ENCODE measurements around the gene CMTM6. TPM values are rescaled to one million over a fixed set of nuclear protein-coding genes. Genes with fewer than 3 reads are reported as not detected.
"Not testable (repeated sequence)": the region's sequence is repeated elsewhere in the genome, so short reads cannot be mapped to it uniquely, and the experiment has no call there.

The CMTM6 gene
- total RNA-seq, 1 donor from 2014 or later = 53.6 TPM

GRCh38 chr3:32442766-32443165 is 59.9 kb downstream of the CMTM6 start:
- Histone ChIP-seq H4K20me1 (ENCODE audit: insufficient read depth, low read length) (no peaks in the 10 kb centered on the region), H3K9ac (ENCODE audit: low read length) (no peak overlapping the region), H3K4me3 (ENCODE audit: insufficient read depth, low read depth, low read length) (no peak overlapping the region), H3K79me2 (ENCODE audit: insufficient read depth, low read length) (peaks cover 6% of the 10 kb centered on the region), H3K27ac (ENCODE audit: low read depth, low read length) (peak overlapping the region; percentile 15), H3K27me3 (ENCODE audit: insufficient read depth, low read length) (no peaks in the 10 kb centered on the region), H3K4me1 (ENCODE audit: insufficient read depth, low read length) (no peaks in the 10 kb centered on the region), H2AFZ (ENCODE audit: low read depth, low read length) (no peak overlapping the region), H3K9me3 (ENCODE audit: insufficient read depth, low read depth, low read length) (no peaks in the 10 kb centered on the region), H3K4me2 (ENCODE audit: low read length) (no peak overlapping the region), H3K36me3 (ENCODE audit: insufficient read depth, low read length) (no peaks in the 10 kb centered on the region)
- FAIRE-seq (no peak), DNase-seq (ENCODE audit: low read depth) (peak; percentile 41)
- peaks cover 25% of the 10 kb centered on the region for H3K4me1 Mint-ChIP-seq (ENCODE audit: low read depth, unreplicated experiment)
- no peaks in the 10 kb centered on the region for H3K9me3 Mint-ChIP-seq (ENCODE audit: unreplicated experiment)
- H3K4me3 Mint-ChIP-seq (ENCODE audit: unreplicated experiment) = no peak overlapping the region
- peak overlapping the region; percentile 30 for H3K27ac Mint-ChIP-seq (ENCODE audit: unreplicated experiment)
- TF ChIP-seq EZH2 (IDR thresholded peaks at IDR 0.05; ENCODE audit: insufficient read depth, low read length) (no peak), CTCF (IDR thresholded peaks at IDR 0.05; ENCODE audit: insufficient read depth, low read depth, low read length) (no peak)
- H3K36me3 Mint-ChIP-seq (ENCODE audit: low read depth, unreplicated experiment) = peaks cover 9% of the 10 kb centered on the region
- H3K27me3 Mint-ChIP-seq (ENCODE audit: low read depth, unreplicated experiment) = no peaks in the 10 kb centered on the region

GRCh38 chr3:32440611-32441350 is 61.9 kb downstream of the CMTM6 start:
- Histone ChIP-seq H3K9me3 (ENCODE audit: insufficient read depth, low read depth, low read length) (no peaks in the 10 kb centered on the region), H3K4me2 (ENCODE audit: low read length) (no peak overlapping the region), H3K27me3 (ENCODE audit: insufficient read depth, low read length) (no peaks in the 10 kb centered on the region), H3K36me3 (ENCODE audit: insufficient read depth, low read length) (no peaks in the 10 kb centered on the region), H3K4me3 (ENCODE audit: insufficient read depth, low read depth, low read length) (no peak overlapping the region), H4K20me1 (ENCODE audit: insufficient read depth, low read length) (no peaks in the 10 kb centered on the region), H3K9ac (ENCODE audit: low read length) (no peak overlapping the region), H3K4me1 (ENCODE audit: insufficient read depth, low read length) (no peaks in the 10 kb centered on the region), H3K27ac (ENCODE audit: low read depth, low read length) (no peak overlapping the region), H3K79me2 (ENCODE audit: insufficient read depth, low read length) (peaks cover 6% of the 10 kb centered on the region), H2AFZ (ENCODE audit: low read depth, low read length) (no peak overlapping the region)
- peaks cover 7% of the 10 kb centered on the region for H3K36me3 Mint-ChIP-seq (ENCODE audit: low read depth, unreplicated experiment)
- H3K27ac Mint-ChIP-seq (ENCODE audit: unreplicated experiment) = no peak overlapping the region
- H3K9me3 Mint-ChIP-seq (ENCODE audit: unreplicated experiment) = no peaks in the 10 kb centered on the region
- peaks cover 25% of the 10 kb centered on the region for H3K4me1 Mint-ChIP-seq (ENCODE audit: low read depth, unreplicated experiment)
- H3K27me3 Mint-ChIP-seq (ENCODE audit: low read depth, unreplicated experiment) = no peaks in the 10 kb centered on the region
- FAIRE-seq (no peak), DNase-seq (ENCODE audit: low read depth) (peak; percentile 68)
- no peak overlapping the region for H3K4me3 Mint-ChIP-seq (ENCODE audit: unreplicated experiment)
- TF ChIP-seq EZH2 (IDR thresholded peaks at IDR 0.05; ENCODE audit: insufficient read depth, low read length) (no peak), CTCF (IDR thresholded peaks at IDR 0.05; ENCODE audit: insufficient read depth, low read depth, low read length) (no peak)

- H3K9me3 ChIP-seq (ENCODE audit: insufficient read depth, low read depth, low read length); H3K9me3 Mint-ChIP-seq (ENCODE audit: unreplicated experiment); H3K27me3 ChIP-seq (ENCODE audit: insufficient read depth, low read length); H3K36me3 ChIP-seq (ENCODE audit: insufficient read depth, low read length); H3K27me3 Mint-ChIP-seq (ENCODE audit: low read depth, unreplicated experiment); H3K79me2 ChIP-seq (ENCODE audit: insufficient read depth, low read length); DNase-seq (ENCODE audit: low read depth); H3K36me3 Mint-ChIP-seq (ENCODE audit: low read depth, unreplicated experiment); H3K4me2 ChIP-seq (ENCODE audit: low read length); H3K27ac Mint-ChIP-seq (ENCODE audit: unreplicated experiment); H3K9ac ChIP-seq (ENCODE audit: low read length); H3K4me1 ChIP-seq (ENCODE audit: insufficient read depth, low read length); H3K4me3 Mint-ChIP-seq (ENCODE audit: unreplicated experiment); H3K27ac ChIP-seq (ENCODE audit: low read depth, low read length); H2AFZ ChIP-seq (ENCODE audit: low read depth, low read length); FAIRE-seq; H3K4me3 ChIP-seq (ENCODE audit: insufficient read depth, low read depth, low read length); H4K20me1 ChIP-seq (ENCODE audit: insufficient read depth, low read length): not testable (repeated sequence)
- peaks cover 25% of the 10 kb centered on the region for H3K4me1 Mint-ChIP-seq (ENCODE audit: low read depth, unreplicated experiment)
Measured at GRCh38 chr3:32439421-32439820, 63.2 kb downstream of the CMTM6 start.

All from astrocyte (in vitro differentiated cells and primary cell).